GM12891 (cell line): ENCODE results near the gene PROM2.

ENCODE experiments used
- DNase-seq: peaks from one replicate; pipeline ENCODE4 v3.0.0; 2011; ENCODE audit warnings: low spot score; ENCODE audit not compliant: insufficient read length
- FAIRE-seq: peaks from 2 replicates; lab custom pipeline; 2011; peaks lifted over from hg19 to GRCh38; lab: Jason Lieb, UNC
- PAX5 ChIP-seq: IDR thresholded peaks from 2 replicates; pipeline ENCODE4 v1.6.1; 2011; ENCODE audit warnings: low read length, moderate library complexity, mild to moderate bottlenecking; ENCODE audit not compliant: insufficient read depth, severe bottlenecking
- POLR2A ChIP-seq: IDR thresholded peaks from 2 replicates; pipeline ENCODE4 v1.6.1; 2011; ENCODE audit warnings: low read depth, low read length, control low read depth
- POLR2AphosphoS5 ChIP-seq: IDR thresholded peaks from 2 replicates; pipeline ENCODE4 v1.6.1; 2011; ENCODE audit warnings: low read depth, low read length, control low read depth
- POU2F2 ChIP-seq: IDR thresholded peaks from 2 replicates; pipeline ENCODE4 v1.6.1; 2011; ENCODE audit warnings: low read depth, mild to moderate bottlenecking, control low read depth, low read length, moderate library complexity
- SPI1 ChIP-seq: IDR thresholded peaks from 2 replicates; pipeline ENCODE4 v1.6.1; 2011; ENCODE audit warnings: low read depth, low read length, control low read depth
- TAF1 ChIP-seq: IDR thresholded peaks from 2 replicates; pipeline ENCODE4 v1.6.1; 2011; ENCODE audit warnings: low read depth, low read length, control low read depth

Gene PROM2

GRCh38 chr2:95305380-95306061, 31.3 kb downstream of the PROM2 start:
- TF ChIP-seq POLR2AphosphoS5 (no peak), SPI1 (no peak), POLR2A (no peak), TAF1 (no peak)
- FAIRE-seq (no peak), DNase-seq (no peak)

- no peak for DNase-seq
- no peak for FAIRE-seq
- TF ChIP-seq TAF1: no peak
- TF ChIP-seq POU2F2: no peak
- no peak for TF ChIP-seq PAX5
- no peak for TF ChIP-seq POLR2AphosphoS5
- TF ChIP-seq SPI1: no peak
- no peak for TF ChIP-seq POLR2A
Observed at GRCh38 chr2:95306336-95306895, 32.2 kb downstream of the PROM2 start.

GRCh38 chr2:95307036-95307435, 32.8 kb downstream of the PROM2 start:
- no peak for DNase-seq
- TF ChIP-seq POLR2AphosphoS5 (no peak), TAF1 (no peak), POU2F2 (no peak), SPI1 (no peak), POLR2A (no peak)
- no peak for FAIRE-seq

GRCh38 chr2:95307878-95308277, 33.6 kb downstream of the PROM2 start:
- DNase-seq (no peak), FAIRE-seq (no peak)
- TF ChIP-seq PAX5 (no peak), TAF1 (no peak), SPI1 (no peak), POLR2A (no peak), POLR2AphosphoS5 (no peak), POU2F2 (no peak)

GRCh38 chr2:95308426-95308990, 34.3 kb downstream of the PROM2 start:
- DNase-seq: no peak
- FAIRE-seq: no peak
- TF ChIP-seq POU2F2: no peak

GRCh38 chr2:95309599-95309998, 35.4 kb downstream of the PROM2 start:
- no peak for TF ChIP-seq PAX5
- no peak for TF ChIP-seq POU2F2
- TF ChIP-seq SPI1: no peak
- TF ChIP-seq TAF1: no peak
- no peak for TF ChIP-seq POLR2A
- FAIRE-seq (no peak), DNase-seq (no peak)

- DNase-seq: no peak
Observed at GRCh38 chr2:95310216-95310615, 36.0 kb downstream of the PROM2 start.

GRCh38 chr2:95310651-95311050, 36.4 kb downstream of the PROM2 start:
- no peak for FAIRE-seq

More at GRCh38 chr2:95310216-95310615, 36.0 kb downstream of the PROM2 start:
- TF ChIP-seq PAX5 (no peak), POLR2A (no peak), POLR2AphosphoS5 (no peak), POU2F2 (no peak), SPI1 (no peak), TAF1 (no peak)
- no peak for FAIRE-seq

GRCh38 chr2:95311815-95312542, 37.7 kb downstream of the PROM2 start:
- no peak for FAIRE-seq

More at GRCh38 chr2:95310651-95311050, 36.4 kb downstream of the PROM2 start:
- DNase-seq: no peak
- TF ChIP-seq SPI1 (no peak), POLR2AphosphoS5 (no peak), PAX5 (no peak), TAF1 (no peak), POU2F2 (no peak), POLR2A (no peak)

More at GRCh38 chr2:95311815-95312542, 37.7 kb downstream of the PROM2 start:
- no peak for TF ChIP-seq SPI1
- no peak for TF ChIP-seq POU2F2
- no peak for TF ChIP-seq TAF1
- TF ChIP-seq POLR2A: no peak
- no peak for TF ChIP-seq PAX5
- no peak for TF ChIP-seq POLR2AphosphoS5
- no peak for DNase-seq
